NCI-H1694 (cell line): ENCODE data around the gene GRIN3A.
A peak's percentile ranks its signal among the peaks of the same experiment; 100 is the strongest.
"Not testable (repeated sequence)": the region's sequence is repeated elsewhere in the genome, so short reads cannot be mapped to it uniquely, and the experiment has no call there.

ENCODE experiments used
- DNase-seq: peaks from one replicate; lab custom pipeline; 2025; lab: John Stamatoyannopoulos, UW

GRIN3A gene

DNA sequence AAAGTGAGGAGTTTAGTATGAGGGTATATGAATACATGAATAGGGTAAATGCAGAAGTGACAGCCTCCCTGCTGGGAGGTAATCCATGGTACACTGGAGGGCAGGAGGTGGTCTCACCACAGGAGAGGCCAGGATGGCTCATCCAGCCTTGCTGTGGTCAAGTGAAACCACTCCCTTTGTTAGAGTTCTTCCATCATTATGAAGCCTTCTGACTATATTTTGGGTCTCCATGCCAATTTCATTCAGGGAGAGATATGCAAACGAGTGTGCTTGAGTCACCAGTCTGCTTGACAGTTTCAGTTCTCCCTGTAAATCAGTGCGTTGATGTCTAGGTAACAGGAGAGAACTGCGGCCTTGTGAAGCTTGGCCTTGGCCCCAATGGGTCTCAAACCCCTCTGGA lies 160.1 kb downstream of the GRIN3A start:
- DNase-seq, result no peak

DNA sequence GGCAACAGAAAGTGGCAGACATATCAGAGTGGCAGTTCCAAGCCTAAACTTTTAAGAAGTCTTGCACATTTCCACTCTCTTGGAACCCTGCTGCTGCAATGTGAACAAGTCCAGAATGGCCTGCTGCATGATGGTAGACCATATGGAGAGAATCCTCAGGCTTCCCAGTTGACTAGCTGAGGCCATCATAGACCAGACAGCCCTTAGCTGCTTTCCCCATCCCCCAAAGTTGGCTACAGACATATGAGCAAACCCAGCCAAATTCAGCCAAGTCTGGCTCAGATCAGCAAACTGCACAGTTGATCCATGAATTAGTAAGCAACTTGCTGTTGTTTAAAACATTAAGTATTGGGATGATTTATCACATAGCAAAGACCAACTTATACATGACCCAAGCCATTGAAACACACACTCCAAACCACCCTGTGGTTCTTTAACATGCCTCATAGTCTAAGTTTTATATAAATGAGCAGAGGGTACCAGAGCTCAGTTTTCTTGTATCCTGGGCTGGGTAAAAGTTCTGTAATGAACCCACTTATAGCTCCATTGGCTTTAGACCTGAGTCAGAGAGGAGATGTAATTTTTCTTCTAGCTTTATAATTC lies 163.6 kb downstream of the GRIN3A start:
- no peak for DNase-seq

DNA sequence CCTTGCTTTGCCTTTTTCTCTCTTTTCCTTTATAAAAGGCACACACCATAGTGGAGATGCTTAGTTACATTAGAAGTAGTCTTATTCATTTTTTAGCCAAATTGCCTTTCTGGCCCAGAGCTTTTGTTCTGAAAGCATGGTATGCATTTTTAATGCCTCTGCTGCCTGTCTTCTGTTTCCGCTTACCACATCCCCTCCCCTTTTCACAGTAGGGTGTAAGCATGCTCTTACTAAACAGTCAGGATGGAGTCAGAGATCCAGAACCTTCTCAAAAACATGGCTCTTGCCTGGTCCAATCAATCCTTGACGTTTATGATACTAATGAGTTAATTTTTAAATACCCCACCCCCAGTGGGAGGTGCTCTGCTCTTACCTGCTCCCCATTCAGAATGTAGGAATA lies 166.1 kb downstream of the GRIN3A start:
- no peak for DNase-seq

DNA sequence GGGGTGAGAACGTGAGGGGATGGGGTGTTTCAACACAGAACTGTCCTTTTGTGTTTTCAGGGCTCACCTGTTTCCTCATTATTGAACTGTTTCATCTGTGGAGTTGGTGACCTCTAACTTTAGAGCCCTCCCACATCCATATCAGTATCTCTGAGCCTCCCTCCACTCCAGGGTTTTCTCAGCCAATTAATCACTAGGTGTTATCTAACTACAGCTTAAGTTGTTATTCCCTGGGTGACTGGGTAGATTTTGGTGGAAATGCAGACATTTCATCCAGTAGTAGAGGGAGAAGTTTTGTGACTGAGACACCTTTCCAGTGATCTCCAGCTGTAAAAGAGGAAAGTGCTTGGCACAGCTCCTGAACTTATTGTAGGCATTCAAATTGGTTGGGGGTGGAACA lies 167.3 kb downstream of the GRIN3A start:
- no peak for DNase-seq

DNA sequence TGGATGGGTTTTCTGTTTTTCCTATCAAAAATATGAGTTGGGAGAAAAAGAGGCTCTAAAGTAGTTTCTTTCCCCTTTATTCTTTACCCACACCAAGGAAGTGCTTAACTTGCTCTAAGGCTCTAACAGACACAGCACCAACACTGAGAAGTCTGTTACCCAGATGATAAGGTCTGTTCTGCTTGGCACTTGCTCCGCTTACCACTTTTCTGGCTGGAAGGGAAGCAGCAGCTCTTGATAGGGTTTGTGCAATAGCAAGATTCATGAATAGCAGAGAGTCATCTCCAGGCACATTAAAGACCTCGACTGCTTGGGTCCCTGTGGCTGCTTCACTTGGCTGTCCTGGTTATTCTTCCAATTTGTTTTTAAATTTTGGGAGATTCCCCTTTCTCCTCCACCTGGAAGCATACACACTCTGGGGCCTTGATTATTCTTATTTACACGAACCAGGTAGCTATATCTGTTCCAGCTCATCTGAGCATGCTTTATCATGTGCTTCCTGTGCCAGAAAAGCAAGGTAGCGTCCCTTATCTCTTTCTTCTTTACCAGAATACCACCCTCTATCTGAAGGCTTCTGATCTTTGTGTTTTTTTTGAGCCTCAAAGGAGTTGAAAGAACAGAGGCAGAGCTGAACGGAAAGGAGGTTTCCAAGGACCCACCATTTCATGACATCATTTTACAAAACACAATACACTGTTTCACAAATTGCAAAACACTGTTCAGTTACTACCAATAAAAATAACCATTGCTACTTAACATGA lies 168.5 kb downstream of the GRIN3A start:
- no peak for DNase-seq

DNA sequence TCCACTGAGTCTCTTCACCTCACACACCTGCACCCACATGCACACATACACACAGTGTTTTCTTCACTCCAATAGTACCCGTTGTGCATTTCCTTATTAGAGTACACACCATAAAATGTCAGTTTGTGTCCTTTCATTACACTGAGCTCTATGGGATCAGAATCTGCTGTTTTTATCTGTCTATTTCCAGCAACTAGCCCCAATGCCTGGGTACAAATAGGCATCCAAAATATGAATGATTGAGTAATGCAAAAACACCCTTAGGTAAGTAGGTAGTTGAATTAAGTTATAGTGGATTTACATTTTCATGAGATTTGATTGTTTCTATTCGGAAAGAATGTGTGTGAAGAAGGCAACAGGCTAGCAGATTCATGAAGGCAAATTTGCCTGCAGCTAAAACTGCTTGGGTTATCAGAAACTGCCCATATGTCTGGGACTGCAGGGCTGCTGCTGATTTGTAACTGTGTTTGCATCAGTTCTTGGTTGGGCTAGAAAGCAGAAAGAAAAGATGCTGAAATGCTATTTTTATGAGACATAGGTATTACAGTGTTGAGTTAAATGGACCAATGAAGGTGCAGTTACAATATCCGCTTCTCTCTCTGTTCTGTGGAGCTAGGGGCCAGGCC lies 170.6 kb downstream of the GRIN3A start:
- no peak for DNase-seq

DNA sequence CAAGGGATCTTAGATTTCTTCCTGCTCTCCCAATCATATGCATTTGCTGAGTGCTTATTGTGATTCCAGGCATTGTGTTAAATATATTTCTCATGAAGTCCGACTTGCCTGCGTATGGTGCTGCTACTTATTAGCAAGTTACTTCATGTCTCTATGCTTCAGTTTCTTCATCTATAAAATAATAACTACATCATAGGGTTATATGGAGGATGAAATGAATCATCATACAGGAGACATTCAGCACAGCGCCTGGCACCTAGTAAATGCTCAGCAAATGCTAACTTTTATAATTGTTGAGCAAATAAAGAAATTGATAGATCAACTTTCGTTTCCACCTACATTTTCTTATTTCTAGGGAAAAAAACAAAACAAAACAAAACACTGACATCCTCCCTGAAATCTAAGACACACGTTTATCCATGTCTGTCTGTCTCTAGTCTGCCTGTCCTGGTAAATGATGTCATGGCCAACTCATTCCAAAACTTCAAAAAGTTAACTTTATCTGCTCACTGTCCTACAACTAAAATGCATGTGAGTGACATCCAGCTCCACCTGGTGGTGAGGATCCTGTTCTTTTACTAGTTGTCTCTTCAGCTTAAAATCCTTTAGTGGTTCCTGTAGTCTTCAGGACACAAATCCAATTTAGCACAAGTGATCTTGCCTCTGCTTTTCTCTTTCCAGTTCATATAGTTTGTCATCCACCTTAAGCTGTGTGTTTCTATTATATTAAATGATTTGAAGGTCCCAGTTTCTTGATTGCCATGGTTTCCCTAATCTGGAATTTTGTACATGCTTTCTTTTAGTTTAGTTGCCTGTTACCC lies 171.3 kb downstream of the GRIN3A start:
- no peak for DNase-seq

DNA sequence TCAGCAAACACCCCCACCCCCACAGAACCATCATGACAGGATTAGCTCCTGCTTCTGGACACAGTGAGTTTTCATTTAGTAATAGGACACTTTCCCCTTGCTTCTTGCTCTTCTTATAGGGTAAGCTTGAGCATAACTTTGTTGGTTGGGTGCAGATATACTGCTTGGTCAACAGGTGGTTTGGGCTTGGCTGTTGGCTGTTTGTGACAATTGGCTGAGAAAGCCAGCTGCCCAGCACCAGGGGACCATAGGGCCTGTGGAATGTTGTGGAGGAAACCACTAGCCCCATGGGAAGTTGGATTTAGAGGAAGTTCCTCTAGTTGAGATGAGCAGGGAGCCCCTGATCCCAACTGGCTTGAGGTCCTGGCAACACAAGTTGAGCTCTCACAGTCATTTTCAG lies 174.2 kb downstream of the GRIN3A start:
- no peak for DNase-seq

DNA sequence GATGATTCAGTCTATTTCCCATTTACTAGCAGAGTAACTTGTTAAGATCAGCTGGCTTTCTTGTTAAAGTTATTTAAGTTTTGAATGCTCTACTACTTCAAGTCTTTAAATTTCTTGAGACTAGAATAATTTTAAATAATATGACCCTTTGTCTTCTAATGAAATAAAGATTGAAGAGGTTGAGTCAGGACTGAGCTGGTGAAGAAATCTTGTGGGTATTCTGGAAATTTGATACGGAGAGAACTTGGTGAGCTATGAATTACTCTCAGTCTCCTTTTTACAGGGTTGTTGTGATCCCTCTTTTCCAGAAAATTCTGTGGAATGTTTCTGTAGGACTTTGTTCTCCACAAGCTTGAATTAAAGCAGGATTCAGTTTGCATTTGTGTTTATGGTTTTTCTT lies 175.5 kb downstream of the GRIN3A start:
- no peak for DNase-seq

DNA sequence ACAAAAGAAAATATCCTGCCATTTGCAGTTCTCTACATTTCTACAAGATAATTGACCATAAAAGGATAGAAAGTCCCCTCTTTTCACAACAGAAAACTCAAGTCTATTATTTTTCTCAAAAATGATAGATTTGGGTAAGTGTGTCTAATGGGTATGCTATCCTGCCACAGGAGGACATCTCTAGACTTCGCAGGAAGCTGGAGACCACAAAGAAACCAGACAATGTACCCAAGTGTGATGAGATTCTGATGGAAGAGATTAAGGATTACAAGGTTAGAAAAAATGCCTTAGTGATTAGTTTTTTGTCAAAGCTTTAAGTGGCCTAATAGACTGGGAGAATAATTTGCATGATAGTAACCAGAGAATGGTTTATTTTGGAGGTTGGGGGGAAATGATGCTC lies 176.7 kb downstream of the GRIN3A start:
- DNase-seq, result no peak

DNA sequence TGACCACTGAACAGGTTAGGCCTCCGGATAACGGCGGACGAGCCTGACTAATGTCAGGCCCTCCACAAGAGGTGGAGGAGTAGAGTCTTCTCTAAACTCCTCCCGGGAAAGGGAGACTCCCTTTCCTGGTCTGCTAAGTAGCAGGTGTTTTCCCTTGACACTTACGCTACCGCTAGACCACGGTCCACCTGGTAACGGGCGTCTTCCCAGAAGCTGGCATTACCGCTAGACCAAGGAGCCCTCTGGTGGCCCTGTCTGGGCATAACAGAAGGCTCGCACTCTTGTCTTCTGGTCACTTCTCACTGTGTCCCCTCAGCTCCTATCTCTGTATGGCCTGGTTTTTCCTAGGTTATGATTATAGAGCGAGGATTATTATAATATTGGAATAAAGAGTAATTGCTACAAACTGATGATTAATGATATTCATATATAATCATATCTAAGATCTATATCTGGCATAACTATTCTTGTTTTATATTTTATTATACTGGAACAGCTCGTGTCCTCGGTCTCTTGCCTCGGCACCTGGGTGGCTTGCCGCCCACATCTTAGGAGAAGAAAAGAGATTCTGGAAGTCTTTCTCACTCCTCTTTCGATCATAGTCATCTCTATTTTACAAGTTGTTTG lies 188.9 kb downstream of the GRIN3A start:
- DNase-seq, result not testable (repeated sequence)

DNA sequence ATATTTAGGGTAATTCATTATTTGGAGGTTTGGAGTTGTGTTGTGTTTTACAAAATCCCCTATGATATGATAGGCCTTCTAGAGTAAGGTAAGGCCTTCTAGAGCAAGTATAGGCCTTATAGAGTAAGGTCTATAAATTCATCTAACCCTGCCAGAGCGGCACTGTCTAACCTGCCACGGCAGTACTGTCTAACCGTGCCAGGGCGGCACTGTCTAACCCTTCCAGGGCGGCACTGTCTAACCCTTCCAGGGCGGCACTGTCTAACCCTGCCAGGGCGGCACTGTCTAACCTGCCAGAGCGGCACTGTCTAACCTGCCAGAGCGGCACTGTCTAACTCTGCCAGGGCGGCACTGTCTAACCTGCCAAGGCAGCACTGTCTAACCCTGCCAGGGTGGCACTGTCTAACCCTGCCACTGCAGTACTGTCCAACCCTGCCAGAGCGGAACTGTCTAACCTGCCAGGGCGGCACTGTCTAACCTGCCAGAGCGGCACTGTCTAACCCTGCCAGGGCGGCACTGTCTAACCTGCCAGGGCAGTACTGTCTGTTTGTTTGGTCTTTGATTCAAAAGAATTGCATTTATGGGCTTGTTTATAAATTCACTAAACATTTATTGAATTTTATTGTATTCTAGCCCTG lies 195.2 kb downstream of the GRIN3A start:
- no peak for DNase-seq

DNA sequence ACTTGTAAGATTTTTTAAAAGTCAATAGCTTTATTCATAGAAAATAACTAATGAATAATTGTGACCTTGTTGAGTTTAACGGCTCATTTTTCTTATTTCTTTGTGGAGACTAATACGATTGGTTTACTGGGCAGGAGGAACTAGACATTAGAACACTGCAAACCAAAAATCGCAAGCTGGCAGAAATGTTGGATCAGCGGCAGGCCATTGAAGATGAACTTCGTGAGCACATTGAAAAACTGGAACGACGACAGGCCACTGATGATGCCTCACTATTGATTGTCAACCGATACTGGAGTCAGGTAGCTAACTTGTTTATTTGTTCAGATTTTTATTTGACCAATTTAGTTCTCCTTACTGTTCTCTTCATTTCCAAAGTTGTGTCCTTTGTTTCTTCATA lies 198.4 kb downstream of the GRIN3A start:
- DNase-seq, result no peak

DNA sequence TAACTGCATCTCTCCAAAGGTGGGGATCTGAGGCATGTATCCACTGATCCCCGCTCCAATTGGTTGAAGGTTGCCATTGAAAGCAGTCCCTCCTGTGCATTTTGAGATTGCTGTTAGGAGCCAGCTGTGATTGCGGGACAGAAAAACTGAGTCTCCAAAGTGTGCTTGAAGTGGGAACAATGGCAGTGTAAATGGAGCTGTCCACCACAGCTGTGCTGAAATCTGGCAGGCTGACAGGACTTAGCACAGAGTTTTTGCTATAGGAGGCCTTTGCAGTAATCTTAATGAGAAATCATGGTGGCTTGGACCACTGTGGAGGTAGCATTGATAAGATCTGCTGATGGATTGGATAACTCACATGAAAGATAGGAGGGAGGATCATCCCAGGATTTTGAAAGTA lies 201.5 kb downstream of the GRIN3A start:
- DNase-seq, result no peak

DNA sequence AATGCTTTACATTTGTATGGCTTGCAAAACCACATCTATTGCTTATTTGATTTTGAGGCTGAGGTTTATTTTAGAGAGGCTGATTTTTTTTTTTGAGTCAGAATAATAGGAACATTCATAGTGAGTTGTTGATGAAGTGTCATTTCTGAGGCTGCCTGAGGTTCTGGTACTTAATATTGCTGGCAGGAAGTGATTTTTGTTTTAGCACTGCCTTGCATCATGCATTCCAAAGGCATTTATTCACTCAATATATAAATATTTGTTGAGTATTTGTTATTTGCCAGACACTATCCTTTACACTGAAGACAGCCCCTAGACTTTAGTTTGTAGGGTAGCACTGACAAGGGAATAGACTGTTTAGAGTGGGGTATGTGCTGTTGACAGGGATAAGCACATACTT lies 202.1 kb downstream of the GRIN3A start:
- DNase-seq, result no peak

DNA sequence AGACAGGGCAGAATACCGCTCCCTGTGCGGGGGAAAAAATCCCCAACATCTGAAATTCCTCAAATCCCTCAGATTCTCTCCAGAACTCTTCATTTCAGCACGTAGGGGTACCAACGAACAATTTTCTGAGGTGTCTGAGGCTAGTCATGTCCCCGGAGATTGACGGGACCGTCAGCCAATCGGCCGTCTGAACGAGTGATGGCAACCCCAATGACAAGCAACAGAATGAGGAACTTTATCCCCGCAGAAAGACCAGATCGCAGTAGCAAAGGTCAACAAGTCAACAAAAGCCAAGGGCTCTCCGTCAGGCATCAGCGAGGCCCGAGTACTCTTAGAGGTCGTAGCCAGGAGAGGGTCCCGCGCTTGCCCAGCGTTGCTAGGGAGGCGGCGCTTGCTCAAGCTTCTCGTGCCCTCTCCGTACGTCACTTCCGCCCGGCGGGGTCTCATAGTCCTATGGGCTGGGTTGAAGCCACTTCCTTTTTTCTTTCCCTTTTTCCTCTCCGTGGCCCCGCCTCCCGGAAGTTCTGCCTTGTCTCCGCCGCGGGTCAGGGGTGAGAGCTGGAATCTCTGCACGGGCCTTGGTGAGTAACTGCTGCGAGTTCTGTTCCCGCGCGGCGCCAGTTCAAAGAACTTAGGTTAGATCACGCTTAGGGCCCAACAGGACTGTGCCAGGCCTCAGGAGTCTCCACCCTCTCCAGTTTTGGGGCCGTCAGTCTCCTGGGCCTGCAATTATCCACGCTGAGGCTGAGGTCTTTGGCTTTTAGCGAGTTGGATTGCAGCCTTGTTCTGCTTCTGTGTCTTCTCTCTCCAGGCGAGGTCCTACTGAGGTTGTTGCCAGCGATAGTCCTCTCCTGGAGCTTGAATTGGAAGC lies 204.9 kb downstream of the GRIN3A start, which contains the start of gene RNF20:
Gene RNF20, plus strand, starts transcription at position 520 of the 871 bp plus-strand sequence. CDS start 1,571 bp downstream, outside the sequence.
- DNase-seq, result peak; percentile 96

DNA sequence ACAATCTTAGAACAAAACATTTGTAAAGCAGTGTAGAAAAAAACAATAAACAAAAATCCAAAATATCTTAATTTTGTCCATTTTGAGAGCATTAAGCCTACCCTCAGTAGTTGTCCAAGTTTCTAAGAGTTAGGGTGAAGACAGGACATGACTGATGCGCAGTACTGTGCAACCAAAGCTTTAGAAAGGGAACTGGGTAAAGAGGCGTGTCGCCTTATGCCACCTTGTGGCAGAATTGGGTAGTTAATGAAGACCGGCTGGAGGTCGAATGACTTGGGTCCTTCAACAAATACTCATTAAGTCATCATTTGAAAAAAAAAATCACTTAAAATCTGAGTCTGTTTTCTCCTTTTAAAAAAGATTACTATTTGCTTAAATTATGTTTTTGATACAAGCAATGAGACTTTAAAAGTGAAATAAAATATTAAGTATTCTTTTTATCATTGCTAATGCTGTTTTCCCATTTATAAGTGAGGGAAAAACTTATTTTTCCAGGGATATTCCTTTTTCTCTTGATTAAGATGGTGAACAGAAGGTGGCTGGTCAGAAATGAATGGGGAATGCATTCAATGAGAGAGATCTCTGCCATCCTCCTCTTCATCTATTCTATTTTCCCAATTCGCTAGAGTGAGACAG lies 208.3 kb downstream of the GRIN3A start:
- peak; percentile 74 for DNase-seq

DNA sequence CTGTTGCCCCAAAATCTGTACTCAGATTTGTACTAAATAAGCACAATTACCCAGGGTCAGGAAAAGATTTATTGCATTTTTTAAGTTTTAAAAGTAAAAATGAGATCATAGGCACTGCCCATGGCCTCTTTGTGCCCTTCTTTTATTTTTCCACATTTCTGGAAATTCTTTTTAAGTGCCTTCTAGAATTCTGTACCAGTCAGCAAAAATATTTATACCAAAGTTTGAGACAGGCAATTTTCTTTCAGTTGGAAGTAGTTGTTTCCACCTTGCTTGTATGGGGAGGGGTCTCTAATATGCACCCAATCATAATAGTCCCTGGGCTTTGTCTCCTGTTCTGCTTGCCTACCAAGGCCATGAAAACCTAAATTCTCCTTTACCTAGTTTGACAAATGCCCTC lies 210.4 kb downstream of the GRIN3A start:
- no peak for DNase-seq

DNA sequence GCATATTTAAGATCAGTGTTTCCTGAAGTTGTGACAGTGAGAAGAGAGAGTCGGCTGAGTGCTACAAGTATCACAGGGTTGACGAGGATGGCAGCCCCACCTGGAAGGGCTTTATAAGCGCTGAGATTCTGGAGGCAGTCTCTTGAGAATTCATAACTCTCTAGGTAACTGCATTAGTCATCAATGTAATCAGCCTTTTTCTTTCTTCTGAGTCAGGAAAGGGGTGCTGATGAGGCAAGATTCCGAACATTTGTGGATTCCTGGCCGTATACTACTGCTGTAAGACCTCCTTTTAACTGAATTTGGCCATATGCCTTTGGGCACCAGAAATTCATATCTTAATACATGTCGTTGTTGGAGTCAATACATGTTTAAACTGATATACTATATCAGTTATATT lies 211.4 kb downstream of the GRIN3A start:
- DNase-seq, result no peak

DNA sequence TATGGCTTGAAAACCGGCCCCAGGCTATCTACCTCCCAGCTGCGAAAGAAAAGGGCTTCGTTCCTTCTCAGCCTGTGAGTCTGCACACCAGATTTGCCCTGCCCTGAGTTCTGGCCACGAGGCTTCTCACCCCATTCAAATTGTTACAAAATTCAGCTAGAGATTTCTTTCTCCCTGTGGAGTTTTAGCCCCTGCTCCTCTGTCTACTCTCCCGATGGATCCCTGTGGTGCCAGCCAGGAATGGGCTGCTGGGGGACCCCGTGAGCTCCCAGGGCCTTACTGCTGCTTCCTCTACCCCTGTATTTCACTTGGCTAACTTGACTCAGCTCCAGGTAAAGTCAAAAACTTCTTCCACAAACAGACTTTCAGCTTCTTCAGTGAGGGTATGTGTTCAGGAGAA lies 214.1 kb downstream of the GRIN3A start:
- no peak for DNase-seq
